OCI-LY3 (cell line): Measurements from ENCODE around the gene ERBB4.
A peak's percentile ranks its signal among the peaks of the same experiment; 100 is the strongest.

Source experiments
- H2AFZ ChIP-seq: fragments of 200-600, 300-600 bp; shearing (Covaris generic); 2 replicates; pipeline ENCODE4 v1.6.0; 2014; ENCODE audit warnings: antibody characterized with exemption, low read depth, low read length
- H3K27ac ChIP-seq: fragments of 200-600, 300-600 bp; sonication (generic); 2 replicates; pipeline ENCODE4 v1.5.1; 2014; ENCODE audit warnings: mild to moderate bottlenecking, low read length, moderate library complexity, mixed read lengths
- H3K27me3 ChIP-seq: fragments of 200-600, 300-600 bp; sonication (generic); 2 replicates; pipeline ENCODE4 v1.6.1; 2014; ENCODE audit warnings: low read depth, low read length, mixed read lengths
- H3K36me3 ChIP-seq: fragments of 200-600, 300-600 bp; sonication (generic); replicated peaks from 2 replicates; pipeline ENCODE3; 2014; ENCODE audit warnings: low read depth, low read length, mixed read lengths
- H3K4me1 ChIP-seq: fragments of 300-600, 200-600 bp; sonication (generic); 2 replicates; pipeline ENCODE4 v1.6.1; 2014; ENCODE audit warnings: low read length, mixed read lengths
- H3K4me2 ChIP-seq: fragments of 200-600, 300-600 bp; sonication (generic); 2 replicates; pipeline ENCODE4 v1.6.1; 2014; ENCODE audit warnings: low read length, mixed read lengths
- H3K4me3 ChIP-seq: fragments of 300-600, 200-600 bp; sonication (generic); 2 replicates; pipeline ENCODE4 v1.5.1; 2014; ENCODE audit warnings: antibody characterized with exemption, mild to moderate bottlenecking, low read length, moderate library complexity
- H3K79me2 ChIP-seq: fragments of 300-600, 200-600 bp; shearing (Covaris generic); 2 replicates; pipeline ENCODE4 v1.6.1; 2014; ENCODE audit warnings: mild to moderate bottlenecking, low read length, mixed read lengths
- H3K9ac ChIP-seq: fragments of 300-600, 200-600 bp; shearing (Covaris generic); 2 replicates; pipeline ENCODE4 v1.6.0; 2014; ENCODE audit warnings: mild to moderate bottlenecking, low read length, moderate library complexity
- H3K9me3 ChIP-seq: fragments of 200-600, 300-600 bp; shearing (Covaris generic); 2 replicates; pipeline ENCODE4 v1.6.1; 2014; ENCODE audit warnings: low read length, mixed read lengths; ENCODE audit not compliant: insufficient read depth
- H4K20me1 ChIP-seq: fragments of 200-600, 300-600 bp; sonication (generic); 2 replicates; pipeline ENCODE4 v1.6.1; 2016; ENCODE audit warnings: low read length, mixed read lengths; ENCODE audit not compliant: insufficient read depth
- CTCF ChIP-seq: fragments of 200-600, 300-600 bp; sonication (generic); IDR thresholded peaks from 2 replicates; pipeline ENCODE4 v1.5.1; 2014; ENCODE audit warnings: antibody characterized with exemption, low read length, low read depth
- EZH2phosphoT487 ChIP-seq: fragments of 200-600 bp; shearing (Covaris generic); IDR thresholded peaks from 2 replicates; pipeline ENCODE4 v1.6.1; 2018; ENCODE audit warnings: antibody characterized with exemption, mixed run types, low read depth

ERBB4 gene

GRCh38 chr2:211944572-211944971, 594.0 kb downstream of the ERBB4 start:
- Histone ChIP-seq H3K9me3 (no peaks in the 10 kb centered on the region), H3K36me3 (no peaks in the 10 kb centered on the region), H3K9ac (no peak overlapping the region), H3K79me2 (no peaks in the 10 kb centered on the region), H3K4me3 (no peak overlapping the region), H3K27me3 (no peaks in the 10 kb centered on the region), H4K20me1 (no peaks in the 10 kb centered on the region), H3K4me1 (peaks cover 13% of the 10 kb centered on the region), H3K4me2 (peak overlapping the region; percentile 45), H2AFZ (0 out of 2 replicates have a peak overlapping the region, but pooled peaks have one; percentile 23), H3K27ac (no peak overlapping the region)
- no peak for TF ChIP-seq EZH2phosphoT487
- peak; percentile 44 for TF ChIP-seq CTCF

DNA sequence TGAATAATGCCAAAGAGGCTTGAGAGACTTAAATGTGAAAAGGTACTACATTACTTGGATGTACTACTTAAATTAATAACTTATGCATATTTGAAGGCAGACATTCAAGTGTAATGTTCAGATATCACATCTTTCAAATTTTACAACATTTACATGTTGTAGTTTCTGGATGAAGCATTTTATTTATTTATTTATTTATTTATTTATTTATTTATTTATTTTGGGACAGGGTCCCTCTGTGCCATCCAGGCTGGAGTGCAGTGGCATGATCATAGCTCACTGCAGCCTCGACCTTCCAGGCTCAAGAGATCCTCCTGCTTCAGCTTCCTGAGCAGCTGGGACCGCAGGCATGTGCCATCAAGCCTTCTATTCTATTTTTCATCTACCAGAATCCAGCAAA, 596.4 kb downstream of the ERBB4 start:
- no peak overlapping the region for H2AFZ ChIP-seq
- no peaks in the 10 kb centered on the region for H4K20me1 ChIP-seq
- no peaks in the 10 kb centered on the region for H3K9me3 ChIP-seq
- H3K36me3 ChIP-seq: no peaks in the 10 kb centered on the region
- no peaks in the 10 kb centered on the region for H3K79me2 ChIP-seq
- no peak overlapping the region for H3K4me3 ChIP-seq
- H3K4me2 ChIP-seq: no peak overlapping the region
- peaks cover 13% of the 10 kb centered on the region for H3K4me1 ChIP-seq
- no peak overlapping the region for H3K27ac ChIP-seq
- no peak overlapping the region for H3K9ac ChIP-seq
- H3K27me3 ChIP-seq: no peaks in the 10 kb centered on the region
- TF ChIP-seq CTCF (no peak), EZH2phosphoT487 (no peak)

DNA sequence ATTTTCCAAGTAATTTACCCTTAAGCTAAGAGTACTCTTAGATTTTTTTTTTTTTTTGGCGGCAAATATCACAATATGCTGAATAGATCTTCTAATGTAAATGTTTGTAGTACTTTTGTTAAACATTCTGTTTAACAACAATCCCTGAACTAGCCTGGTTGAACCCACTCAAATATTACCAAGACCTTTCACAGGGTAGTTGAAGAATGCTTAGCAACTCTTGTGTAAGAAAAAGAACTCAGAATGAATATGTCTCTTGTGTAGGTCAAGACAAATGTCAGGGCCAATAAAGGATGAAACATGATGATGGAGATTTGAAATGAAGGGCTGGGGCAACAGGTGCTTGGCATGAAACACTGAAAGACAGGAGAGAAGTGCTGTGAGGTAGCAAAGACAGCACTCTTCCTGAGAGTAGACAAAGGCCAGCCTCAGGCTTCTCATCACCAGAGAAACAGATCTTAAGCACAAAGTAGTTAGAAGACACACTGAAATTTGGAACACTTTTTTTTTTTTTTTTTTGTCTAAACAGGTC, 597.3 kb downstream of the ERBB4 start:
- H3K9me3 ChIP-seq: no peaks in the 10 kb centered on the region
- TF ChIP-seq EZH2phosphoT487: no peak
- no peaks in the 10 kb centered on the region for H4K20me1 ChIP-seq
- H2AFZ ChIP-seq: no peak overlapping the region
- H3K79me2 ChIP-seq: no peaks in the 10 kb centered on the region
- H3K9ac ChIP-seq: no peak overlapping the region
- H3K4me3 ChIP-seq: no peak overlapping the region
- no peak overlapping the region for H3K27ac ChIP-seq
- H3K36me3 ChIP-seq: no peaks in the 10 kb centered on the region
- H3K4me2 ChIP-seq: no peak overlapping the region
- H3K27me3 ChIP-seq: no peaks in the 10 kb centered on the region
- peaks cover 13% of the 10 kb centered on the region for H3K4me1 ChIP-seq

DNA sequence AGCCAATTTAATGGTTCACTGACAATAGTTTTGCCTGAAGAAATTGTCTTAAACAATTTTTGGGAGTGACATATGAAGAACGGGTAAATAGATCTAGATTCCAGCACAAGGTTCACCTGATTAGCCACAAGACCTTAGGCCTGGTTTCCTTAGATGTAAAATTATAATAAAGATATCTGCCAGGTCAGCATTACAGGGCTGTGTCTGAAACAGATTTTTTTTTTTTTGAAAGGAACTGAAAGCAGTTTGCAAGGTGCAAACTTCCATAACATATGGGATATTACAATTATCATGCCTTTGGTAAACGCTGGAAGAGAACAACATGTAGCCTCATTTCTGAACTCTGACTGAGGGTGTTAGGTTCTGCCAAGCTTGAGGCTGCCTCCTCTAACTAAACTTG, 599.4 kb downstream of the ERBB4 start:
- Histone ChIP-seq H2AFZ (no peak overlapping the region), H3K27me3 (no peaks in the 10 kb centered on the region), H3K4me1 (peaks cover 4% of the 10 kb centered on the region; the same call in 1 of the 2 replicates), H3K79me2 (no peaks in the 10 kb centered on the region), H3K36me3 (no peaks in the 10 kb centered on the region), H3K27ac (no peak overlapping the region), H4K20me1 (no peaks in the 10 kb centered on the region), H3K9ac (no peak overlapping the region), H3K4me2 (no peak overlapping the region), H3K4me3 (no peak overlapping the region), H3K9me3 (no peaks in the 10 kb centered on the region)
- TF ChIP-seq CTCF (no peak), EZH2phosphoT487 (no peak)
